Skeletal muscle tissue (tissue), 4 donors: ENCODE data around the gene MPP1. TPM values are rescaled to one million over a fixed set of nuclear protein-coding genes. Genes with fewer than 3 reads are reported as not detected.

Source experiments
- H3K27ac ChIP-seq: one replicate; pipeline ENCODE4 v1.7.0; 2013; ENCODE audit warnings: mild to moderate bottlenecking, low read depth, low read length, inconsistent platforms
- H3K27me3 ChIP-seq, 3 donors: one replicate each; pipeline ENCODE4 v1.7.0; 2013; ENCODE audit warnings: low read length in 3 of 3; ENCODE audit not compliant: control insufficient read depth in 3 of 3, insufficient read depth in 3 of 3
- H3K36me3 ChIP-seq, 3 donors: one replicate each; pipeline ENCODE4 v1.7.0; 2013; ENCODE audit warnings: low read length in 3 of 3; ENCODE audit not compliant: control insufficient read depth in 3 of 3, insufficient read depth in 3 of 3
- H3K4me1 ChIP-seq, 3 donors: one replicate each; pipeline ENCODE4 v1.7.0; 2013; ENCODE audit warnings: low read length in 3 of 3, mild to moderate bottlenecking in 3 of 3; ENCODE audit not compliant: control insufficient read depth in 3 of 3, insufficient read depth in 3 of 3
- H3K4me3 ChIP-seq, 3 donors: one replicate each; pipeline ENCODE4 v1.7.0; 2013; ENCODE audit warnings: low read length in 3 of 3
- H3K9ac ChIP-seq, 3 donors: one replicate each; pipeline ENCODE4 v1.7.0; 2013; ENCODE audit warnings: low read length in 3 of 3, mild to moderate bottlenecking in 3 of 3, moderate library complexity in 2 of 3, low read depth in 1 of 3
- H3K9me3 ChIP-seq, 3 donors: one replicate each; pipeline ENCODE4 v1.7.0; 2013; ENCODE audit warnings: low read length in 3 of 3; ENCODE audit not compliant: control insufficient read depth in 3 of 3
- total RNA-seq: library from RNA; depleted of rRNA; stranded (reverse); fragments of >200 nt; gene quantifications from one replicate; pipeline ENCODE4 v1.2.3, GENCODE V29; 2014
- donor health status: Osteomylitis.

The MPP1 gene
- total RNA-seq, 1 donor from 2014 or later: 45.9 TPM

DNA sequence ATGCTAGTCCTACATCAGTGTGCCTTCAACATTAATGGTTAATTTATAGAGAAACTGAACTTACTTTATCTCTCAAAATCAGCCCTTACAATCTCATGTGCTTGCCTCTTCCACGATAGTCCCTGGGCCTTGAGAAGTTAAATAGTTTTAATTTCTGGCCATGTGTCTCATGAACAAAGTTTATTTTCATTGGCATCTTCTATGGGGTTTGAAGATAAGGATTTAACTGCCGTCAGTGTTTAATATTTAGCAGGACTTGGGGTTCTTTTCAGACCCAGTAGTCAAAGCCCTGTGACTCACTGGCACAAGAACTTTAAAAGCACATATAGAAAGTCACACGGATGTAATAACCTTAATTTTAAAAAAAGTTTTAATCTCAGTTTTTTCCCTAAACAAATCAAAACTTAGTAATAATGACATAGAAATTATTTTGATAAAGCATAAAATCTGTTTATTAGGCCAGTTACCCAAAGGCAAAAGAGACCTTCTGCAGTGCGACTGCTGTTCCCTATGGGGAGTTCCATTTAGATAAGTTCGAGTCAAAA, 10.1 kb upstream of the MPP1 start:
- Histone ChIP-seq H3K9ac (no peak overlapping the region), H3K36me3 (no peaks in the 10 kb centered on the region), H3K27me3 (no peaks in the 10 kb centered on the region), H3K4me3 (no peak overlapping the region), H3K4me1 (no peaks in the 10 kb centered on the region), H3K27ac (no peak overlapping the region), H3K9me3 (no peaks in the 10 kb centered on the region)

- Histone ChIP-seq H3K27ac (no peak overlapping the region), H3K4me3 (no peak overlapping the region), H3K36me3 (no peaks in the 10 kb centered on the region), H3K9me3 (no peaks in the 10 kb centered on the region), H3K9ac (no peak overlapping the region), H3K4me1 (no peaks in the 10 kb centered on the region), H3K27me3 (no peaks in the 10 kb centered on the region)
Observed at GRCh38 chrX:154813801-154814200, 8.5 kb upstream of the MPP1 start.

DNA sequence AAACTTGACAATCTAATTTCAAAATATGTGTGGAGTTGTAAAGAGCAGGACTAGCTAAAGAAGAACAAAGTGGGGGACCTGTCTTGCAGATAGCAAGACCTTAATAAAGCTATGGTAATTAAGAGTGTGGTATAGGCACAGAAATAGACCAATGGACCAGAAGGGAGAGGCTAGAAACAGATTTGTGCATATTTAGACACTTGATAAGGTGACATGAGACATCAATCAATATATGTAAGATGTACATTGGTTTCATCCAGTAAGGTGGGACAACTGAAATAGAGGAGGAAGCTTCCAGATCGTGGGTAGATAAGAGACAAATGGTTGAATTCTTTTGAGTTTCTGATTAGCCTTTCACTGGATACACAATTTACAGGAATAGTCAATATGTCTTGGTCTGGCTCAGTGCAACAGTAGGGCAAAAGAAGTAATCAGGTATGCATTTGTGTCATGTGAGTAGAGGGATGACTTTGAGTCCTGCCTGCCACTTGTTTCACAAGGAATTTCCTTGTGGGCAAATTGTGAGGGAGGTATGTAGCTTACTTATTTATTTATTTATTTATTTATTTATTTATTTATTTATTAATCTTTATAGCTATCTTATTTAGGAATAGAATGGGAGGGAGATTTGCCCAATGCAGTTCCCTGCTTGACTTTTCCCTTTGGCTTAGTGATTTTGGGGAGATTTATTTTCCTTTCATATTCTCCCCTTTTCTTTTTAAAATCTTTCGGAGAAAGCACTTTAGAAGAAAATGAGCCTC, 7.2 kb upstream of the MPP1 start:
- H3K27me3 ChIP-seq: no peaks in the 10 kb centered on the region
- H3K4me1 ChIP-seq: no peaks in the 10 kb centered on the region
- H3K9me3 ChIP-seq: no peaks in the 10 kb centered on the region
- no peak overlapping the region for H3K4me3 ChIP-seq
- H3K27ac ChIP-seq: no peak overlapping the region
- no peak overlapping the region for H3K9ac ChIP-seq
- no peaks in the 10 kb centered on the region for H3K36me3 ChIP-seq

GRCh38 chrX:154809939-154810665, 4.8 kb upstream of the MPP1 start:
- Histone ChIP-seq H3K4me1 (peaks cover 3 to 5% (median 4%) of the 10 kb centered on the region in 3 donors), H3K4me3 (no peak overlapping the region), H3K9ac (no peak overlapping the region), H3K9me3 (no peaks in the 10 kb centered on the region), H3K27ac (no peak overlapping the region), H3K36me3 (no peaks in the 10 kb centered on the region), H3K27me3 (no peaks in the 10 kb centered on the region)

DNA sequence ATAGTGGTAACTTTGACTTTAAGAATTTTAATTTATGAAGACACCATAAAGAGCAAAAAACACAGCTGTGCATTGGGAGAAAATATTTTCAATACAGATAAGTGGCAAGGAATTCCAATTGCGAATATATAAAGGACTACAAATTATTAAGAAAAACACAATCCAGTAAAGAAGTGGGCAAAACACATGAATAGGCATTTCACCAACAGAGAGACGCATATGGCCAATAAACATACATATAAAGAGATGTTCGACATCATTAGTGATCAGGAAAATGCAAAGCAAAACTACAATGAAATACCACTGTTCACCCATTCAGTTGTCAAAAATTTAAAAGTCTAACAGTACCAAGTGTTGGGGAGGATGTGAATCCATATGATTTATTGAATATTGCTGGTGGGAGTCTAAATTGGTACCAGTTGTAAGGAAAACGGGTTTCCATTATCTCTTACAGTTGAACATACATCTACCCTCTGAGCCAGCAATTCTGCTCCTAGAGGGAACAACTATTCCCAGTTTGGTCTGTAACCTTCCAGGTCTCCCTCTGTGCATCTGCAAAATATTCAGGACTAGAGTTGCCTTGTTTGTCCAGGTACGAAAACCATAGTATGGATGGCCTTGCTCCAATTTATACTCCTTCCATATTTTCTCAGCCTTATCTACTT, 1.7 kb upstream of the MPP1 start:
- H3K9me3 ChIP-seq: no peaks in the 10 kb centered on the region
- peaks cover 12 to 14% (median 12%) of the 10 kb centered on the region in 3 donors for H3K4me1 ChIP-seq
- no peak overlapping the region for H3K4me3 ChIP-seq
- H3K36me3 ChIP-seq: no peaks in the 10 kb centered on the region
- no peaks in the 10 kb centered on the region for H3K27me3 ChIP-seq
- H3K9ac ChIP-seq: no peak overlapping the region
- H3K27ac ChIP-seq: no peak overlapping the region

DNA sequence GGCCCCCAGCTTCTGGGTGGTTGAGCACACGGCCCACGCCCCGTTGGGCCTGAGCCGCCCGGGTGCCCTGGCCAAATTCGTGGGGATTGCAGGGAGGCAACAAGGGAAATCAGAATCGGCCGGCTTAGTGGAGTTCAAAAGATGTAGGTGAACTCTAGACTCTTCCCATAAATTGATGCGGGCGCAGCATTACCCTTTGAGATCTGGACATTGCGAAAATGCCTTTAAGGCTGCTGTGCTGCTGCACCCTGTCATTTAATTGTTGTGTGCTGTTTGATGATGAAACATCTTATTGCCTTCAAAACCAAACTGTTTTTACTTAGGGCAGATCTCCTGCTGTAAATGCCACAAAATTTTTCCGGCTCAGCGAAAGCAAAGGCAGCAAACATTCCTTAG, 409 bp upstream of the MPP1 start:
- Histone ChIP-seq H3K4me1 (peaks cover 12 to 14% (median 12%) of the 10 kb centered on the region in 3 donors), H3K9ac (peak overlapping the region; percentile 40 to 82 (median 45)), H3K27ac (no peak overlapping the region), H3K36me3 (no peaks in the 10 kb centered on the region), H3K27me3 (no peaks in the 10 kb centered on the region), H3K9me3 (no peaks in the 10 kb centered on the region), H3K4me3 (peak overlapping the region; percentile 60 to 79 (median 68))

DNA sequence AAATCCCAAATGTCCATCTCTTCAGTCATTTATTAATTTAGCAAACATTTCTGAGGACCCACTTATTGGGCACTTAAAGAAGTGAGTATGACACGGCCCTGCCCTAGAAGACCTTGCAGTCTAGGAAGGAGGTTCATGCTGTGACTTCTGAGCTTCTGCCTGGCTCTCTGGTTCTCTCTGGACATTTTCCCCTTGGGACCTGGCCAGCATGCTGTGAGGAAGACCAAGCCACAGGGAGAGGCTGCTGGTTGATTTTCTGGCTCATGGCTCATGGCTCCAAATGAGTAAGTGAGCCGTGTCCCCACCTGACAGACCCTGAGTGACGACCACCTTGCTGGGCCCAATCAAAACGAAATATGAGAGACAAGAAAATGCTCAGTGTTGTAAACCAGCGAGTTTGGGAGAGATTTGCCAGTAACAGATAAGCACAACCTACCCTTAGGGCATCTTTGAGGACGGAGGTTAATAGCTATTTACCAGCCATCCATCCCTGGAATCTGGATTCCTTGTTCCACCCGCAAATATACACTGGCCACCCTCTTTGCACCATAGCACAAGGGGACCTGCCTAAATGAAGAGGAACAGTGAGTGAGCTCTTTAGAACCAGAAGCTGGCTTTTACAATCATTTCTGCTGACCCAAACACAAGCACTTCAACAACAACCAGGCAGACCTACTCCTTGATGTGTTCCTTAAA, 876 bp downstream of the MPP1 start:
- no peaks in the 10 kb centered on the region for H3K27me3 ChIP-seq
- peaks cover 14 to 21% (median 19%) of the 10 kb centered on the region in 3 donors for H3K4me1 ChIP-seq
- peak overlapping the region; percentile 34 to 82 (median 60) for H3K9ac ChIP-seq
- peak overlapping the region; percentile 52 for H3K27ac ChIP-seq
- H3K9me3 ChIP-seq: no peaks in the 10 kb centered on the region
- H3K4me3 ChIP-seq: peak overlapping the region; percentile 59 to 79 (median 68)
- H3K36me3 ChIP-seq: no peaks in the 10 kb centered on the region

- Histone ChIP-seq H3K36me3 (no peaks in the 10 kb centered on the region), H3K4me1 (peaks cover 14 to 21% (median 19%) of the 10 kb centered on the region in 3 donors), H3K27me3 (no peaks in the 10 kb centered on the region), H3K4me3 (no peak overlapping the region), H3K9ac (no peak overlapping the region), H3K27ac (no peak overlapping the region), H3K9me3 (no peaks in the 10 kb centered on the region)
Observed at GRCh38 chrX:154802947-154803346, 2.3 kb downstream of the MPP1 start.

DNA sequence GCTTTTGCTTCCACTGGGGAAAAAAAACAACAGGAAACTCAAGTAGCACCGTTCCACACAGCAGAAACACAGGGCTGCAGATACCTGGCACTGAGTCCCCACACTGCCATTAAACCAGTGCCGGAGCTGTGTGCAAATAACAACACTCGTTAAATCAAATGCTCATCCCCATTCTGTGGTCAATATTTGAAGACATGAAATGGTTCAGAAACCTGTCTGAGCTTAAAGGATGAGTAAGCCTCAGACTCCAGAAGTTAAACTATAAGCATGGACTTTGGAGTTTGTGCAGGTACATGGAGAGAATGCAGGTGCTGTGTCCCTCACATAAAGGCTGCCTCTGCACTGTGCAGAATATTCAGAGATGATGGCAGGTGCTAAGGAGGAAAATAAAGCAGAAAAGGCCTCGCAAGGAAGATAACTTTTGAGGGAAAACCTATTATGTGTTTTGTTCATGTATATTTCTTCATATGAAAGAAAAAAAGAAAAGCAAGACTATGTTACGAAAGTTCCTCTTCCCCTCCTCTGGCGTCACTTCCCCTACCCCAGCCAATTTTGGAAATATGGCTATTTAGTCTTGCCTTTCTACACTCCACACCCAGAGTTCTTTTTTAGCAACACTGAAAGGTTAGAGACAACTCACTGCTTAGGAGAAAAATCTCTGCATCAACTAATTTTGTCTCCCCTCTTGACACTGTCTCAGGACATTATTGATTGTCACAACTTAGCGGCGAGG, 4.6 kb downstream of the MPP1 start:
- H3K27me3 ChIP-seq: no peaks in the 10 kb centered on the region
- H3K9ac ChIP-seq: no peak overlapping the region
- no peak overlapping the region for H3K4me3 ChIP-seq
- peak overlapping the region; percentile 26 for H3K27ac ChIP-seq
- peaks cover 11 to 16% (median 16%) of the 10 kb centered on the region in 3 donors for H3K4me1 ChIP-seq
- H3K9me3 ChIP-seq: no peaks in the 10 kb centered on the region
- no peaks in the 10 kb centered on the region for H3K36me3 ChIP-seq
